Loucy (cell line): ENCODE results near the gene HGD.

Experiments
- EZH2phosphoT487 ChIP-seq: fragments of 200-600 bp; IDR thresholded peaks from 2 replicates; pipeline ENCODE4 v1.6.1; 2018; ENCODE audit warnings: antibody characterized with exemption, mild to moderate bottlenecking, moderate library complexity, borderline replicate concordance
- TF ChIP-seq, protein P1 (sequence below): fragments of 200-600 bp; sonication (generic); conservative IDR thresholded peaks from 2 replicates; pipeline ENCODE4 v1.5.1; 2014; ENCODE audit warnings: mild to moderate bottlenecking, antibody characterized with exemption, low read length

DNA sequence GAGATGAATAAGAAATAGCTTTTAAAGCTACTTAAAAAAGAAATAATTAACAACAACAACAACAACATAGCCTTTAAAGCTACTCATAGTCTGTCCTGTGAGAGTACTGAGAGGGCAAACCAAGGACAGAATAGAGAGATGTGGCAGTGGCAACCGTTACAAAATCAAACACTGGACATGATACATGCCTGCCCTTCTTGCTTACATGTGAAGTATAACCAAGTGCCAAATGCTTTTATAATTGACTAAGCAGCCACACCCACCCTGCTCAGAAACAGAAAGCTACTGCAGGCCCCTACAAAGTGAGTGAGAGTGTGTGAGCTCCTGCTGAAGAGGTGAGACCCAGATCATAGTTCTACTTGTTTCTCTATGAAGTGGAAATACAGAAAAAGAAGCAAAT is 47.5 kb downstream of the HGD start:
- TF ChIP-seq, protein P1, sequence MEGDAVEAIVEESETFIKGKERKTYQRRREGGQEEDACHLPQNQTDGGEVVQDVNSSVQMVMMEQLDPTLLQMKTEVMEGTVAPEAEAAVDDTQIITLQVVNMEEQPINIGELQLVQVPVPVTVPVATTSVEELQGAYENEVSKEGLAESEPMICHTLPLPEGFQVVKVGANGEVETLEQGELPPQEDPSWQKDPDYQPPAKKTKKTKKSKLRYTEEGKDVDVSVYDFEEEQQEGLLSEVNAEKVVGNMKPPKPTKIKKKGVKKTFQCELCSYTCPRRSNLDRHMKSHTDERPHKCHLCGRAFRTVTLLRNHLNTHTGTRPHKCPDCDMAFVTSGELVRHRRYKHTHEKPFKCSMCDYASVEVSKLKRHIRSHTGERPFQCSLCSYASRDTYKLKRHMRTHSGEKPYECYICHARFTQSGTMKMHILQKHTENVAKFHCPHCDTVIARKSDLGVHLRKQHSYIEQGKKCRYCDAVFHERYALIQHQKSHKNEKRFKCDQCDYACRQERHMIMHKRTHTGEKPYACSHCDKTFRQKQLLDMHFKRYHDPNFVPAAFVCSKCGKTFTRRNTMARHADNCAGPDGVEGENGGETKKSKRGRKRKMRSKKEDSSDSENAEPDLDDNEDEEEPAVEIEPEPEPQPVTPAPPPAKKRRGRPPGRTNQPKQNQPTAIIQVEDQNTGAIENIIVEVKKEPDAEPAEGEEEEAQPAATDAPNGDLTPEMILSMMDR: no peak
- no peak for TF ChIP-seq EZH2phosphoT487
